Lower lobe of right lung (tissue), 2 donors: ENCODE data around the gene METTL15. TPM values are rescaled to one million over a fixed set of nuclear protein-coding genes. Genes with fewer than 3 reads are reported as not detected.
"Not testable (repeated sequence)": the region's sequence is repeated elsewhere in the genome, so short reads cannot be mapped to it uniquely, and the experiment has no call there.

ENCODE experiments used
- ATAC-seq, 2 donors: fragments of 200-7000 bp; cut with Tn5 transposase; one replicate each; pipeline ENCODE4 v1.9.1; 2020 to 2022; ENCODE audit warnings: mild to moderate bottlenecking in 2 of 2, moderate library complexity in 2 of 2
- DNase-seq: peaks from one replicate; pipeline ENCODE4 v3.0.0-alpha.2; 2020
- H3K27ac ChIP-seq: fragments of 200-600 bp; one replicate; pipeline ENCODE4 v1.8.0; 2022
- H3K27me3 ChIP-seq: fragments of 200-600 bp; one replicate; pipeline ENCODE4 v1.8.0; 2022; ENCODE audit warnings: low read depth
- H3K36me3 ChIP-seq: fragments of 200-600 bp; one replicate; pipeline ENCODE4 v1.8.0; 2022; ENCODE audit warnings: mild to moderate bottlenecking
- H3K4me1 ChIP-seq: fragments of 200-600 bp; one replicate; pipeline ENCODE4 v1.8.0; 2022
- H3K4me3 ChIP-seq: fragments of 200-600 bp; one replicate; pipeline ENCODE4 v1.8.0; 2022; ENCODE audit warnings: mild to moderate bottlenecking
- H3K9me3 ChIP-seq: fragments of 200-600 bp; one replicate; pipeline ENCODE4 v1.8.0; 2022
- intact Hi-C: fragments of 100-400 bp; cut with DNase I; formaldehyde crosslinking; loops from one replicate; pipeline ENCODE4 v1.11.0; 2022
- total RNA-seq: library from RNA; stranded (reverse); fragmentation: NEBNext Ultra II Directional; extraction: Animal tissue kit (Norgen Biotek cat#: 25700); gene quantifications from one replicate; pipeline ENCODE4 v1.2.1, GENCODE V29; 2021
- TF ChIP-seq, protein P1 (sequence below): fragments of 200-600 bp; IDR thresholded peaks from one replicate; pipeline ENCODE4 v1.8.0; 2022; ENCODE audit warnings: antibody characterized with exemption, mild to moderate bottlenecking
- donor health status: DM: no; HTN: yes; CAD: no; lungs with severe emphysema.

The METTL15 gene
- total RNA-seq, 1 donor from 2014 or later, result 15.2 TPM

DNA sequence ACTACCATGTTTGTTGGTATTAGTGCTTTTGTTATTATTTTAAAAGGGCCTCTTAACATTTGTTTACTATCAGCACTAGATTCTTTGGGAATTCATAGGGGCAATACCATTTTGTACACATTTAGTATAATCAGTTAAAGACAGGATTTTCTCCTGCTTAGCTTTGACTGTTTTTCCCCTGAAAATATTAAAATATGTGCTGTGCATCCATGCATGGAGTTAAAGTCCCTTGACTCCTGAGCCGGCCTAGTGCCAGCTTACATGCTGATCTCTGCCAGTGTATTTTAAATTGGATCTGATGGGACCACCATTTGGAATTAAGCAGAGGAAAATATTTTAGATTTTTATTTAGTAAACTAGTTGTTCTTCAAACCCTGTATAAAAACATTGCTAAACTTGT, 161.4 kb downstream of the METTL15 start:
- Histone ChIP-seq H3K9me3 (no peaks in the 10 kb centered on the region), H3K27ac (no peak overlapping the region), H3K4me1 (no peaks in the 10 kb centered on the region), H3K4me3 (no peak overlapping the region), H3K27me3 (no peaks in the 10 kb centered on the region), H3K36me3 (no peaks in the 10 kb centered on the region)
- no peak for ATAC-seq
- TF ChIP-seq, protein P1, sequence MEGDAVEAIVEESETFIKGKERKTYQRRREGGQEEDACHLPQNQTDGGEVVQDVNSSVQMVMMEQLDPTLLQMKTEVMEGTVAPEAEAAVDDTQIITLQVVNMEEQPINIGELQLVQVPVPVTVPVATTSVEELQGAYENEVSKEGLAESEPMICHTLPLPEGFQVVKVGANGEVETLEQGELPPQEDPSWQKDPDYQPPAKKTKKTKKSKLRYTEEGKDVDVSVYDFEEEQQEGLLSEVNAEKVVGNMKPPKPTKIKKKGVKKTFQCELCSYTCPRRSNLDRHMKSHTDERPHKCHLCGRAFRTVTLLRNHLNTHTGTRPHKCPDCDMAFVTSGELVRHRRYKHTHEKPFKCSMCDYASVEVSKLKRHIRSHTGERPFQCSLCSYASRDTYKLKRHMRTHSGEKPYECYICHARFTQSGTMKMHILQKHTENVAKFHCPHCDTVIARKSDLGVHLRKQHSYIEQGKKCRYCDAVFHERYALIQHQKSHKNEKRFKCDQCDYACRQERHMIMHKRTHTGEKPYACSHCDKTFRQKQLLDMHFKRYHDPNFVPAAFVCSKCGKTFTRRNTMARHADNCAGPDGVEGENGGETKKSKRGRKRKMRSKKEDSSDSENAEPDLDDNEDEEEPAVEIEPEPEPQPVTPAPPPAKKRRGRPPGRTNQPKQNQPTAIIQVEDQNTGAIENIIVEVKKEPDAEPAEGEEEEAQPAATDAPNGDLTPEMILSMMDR, result no peak
- intact Hi-C loops, result no loop called here
- no peak for DNase-seq

DNA sequence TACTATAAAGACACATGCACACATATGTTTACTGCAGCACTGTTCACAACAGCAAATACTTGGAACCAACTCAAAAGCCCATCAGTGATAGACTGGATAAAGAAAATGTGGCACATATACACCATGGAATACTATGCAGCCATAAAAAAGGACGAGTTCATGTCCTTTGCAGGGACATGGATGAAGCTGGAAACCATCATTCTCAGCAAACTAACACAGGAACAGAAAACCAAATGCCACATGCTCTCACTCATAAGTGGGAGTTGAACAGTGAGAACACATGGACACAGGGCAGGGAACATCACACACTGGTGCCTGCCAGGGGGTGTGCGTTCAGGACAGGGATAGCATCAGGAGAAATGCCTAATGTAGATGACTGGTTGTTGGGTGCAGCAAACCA, 164.1 kb downstream of the METTL15 start:
- H3K9me3 ChIP-seq, H3K4me3 ChIP-seq, H3K4me1 ChIP-seq, ATAC-seq, H3K27ac ChIP-seq, H3K36me3 ChIP-seq, intact Hi-C loops, H3K27me3 ChIP-seq, DNase-seq: not testable (repeated sequence)

DNA sequence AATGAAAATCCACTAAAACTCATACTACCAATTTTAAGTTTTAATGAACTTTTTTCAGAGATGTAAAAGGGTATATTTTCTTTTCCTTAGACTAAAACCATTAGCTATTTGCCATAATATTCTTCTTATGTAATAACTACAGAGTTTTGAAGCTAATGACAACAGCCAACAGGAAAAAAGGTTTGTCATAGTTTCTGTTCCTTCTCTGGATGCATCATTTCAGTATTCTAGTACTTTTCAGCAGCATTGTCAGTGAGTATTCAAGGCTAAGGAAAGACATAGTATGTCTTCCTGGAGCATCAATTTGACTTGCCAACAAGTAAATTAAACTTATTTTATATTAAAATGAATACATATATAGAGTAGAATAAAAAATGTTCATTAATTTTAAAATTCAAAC, 166.0 kb downstream of the METTL15 start:
- TF ChIP-seq, protein P1, result no peak
- Histone ChIP-seq H3K27me3 (no peaks in the 10 kb centered on the region), H3K27ac (no peak overlapping the region), H3K4me1 (no peaks in the 10 kb centered on the region), H3K36me3 (no peaks in the 10 kb centered on the region), H3K9me3 (no peaks in the 10 kb centered on the region), H3K4me3 (no peak overlapping the region)
- DNase-seq, result no peak
- intact Hi-C loops, result no loop called here
- ATAC-seq, result no peak

DNA sequence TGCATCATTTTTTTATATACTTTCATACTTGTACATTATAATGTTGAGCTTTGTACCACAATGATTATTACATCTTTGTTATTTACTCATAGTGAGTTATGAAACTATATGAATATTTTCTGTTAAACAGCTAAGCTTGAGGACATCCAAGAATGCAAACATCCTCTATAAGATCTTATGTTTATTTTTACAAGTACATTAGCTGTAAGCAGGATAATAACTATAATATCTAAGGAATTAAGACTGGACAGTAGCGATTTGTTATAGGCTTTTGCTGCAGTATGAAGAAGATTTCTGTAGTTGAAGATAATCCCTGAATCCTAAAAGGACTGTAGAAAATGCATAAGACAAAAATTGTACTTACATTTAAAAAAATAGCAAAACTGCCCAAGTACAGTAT, 176.0 kb downstream of the METTL15 start:
- intact Hi-C loops, result no loop called here
- Histone ChIP-seq H3K27me3 (no peaks in the 10 kb centered on the region), H3K27ac (no peak overlapping the region), H3K4me3 (no peak overlapping the region), H3K36me3 (no peaks in the 10 kb centered on the region), H3K4me1 (no peaks in the 10 kb centered on the region), H3K9me3 (no peaks in the 10 kb centered on the region)
- ATAC-seq (no peak), DNase-seq (no peak)
- TF ChIP-seq, protein P1, result no peak

DNA sequence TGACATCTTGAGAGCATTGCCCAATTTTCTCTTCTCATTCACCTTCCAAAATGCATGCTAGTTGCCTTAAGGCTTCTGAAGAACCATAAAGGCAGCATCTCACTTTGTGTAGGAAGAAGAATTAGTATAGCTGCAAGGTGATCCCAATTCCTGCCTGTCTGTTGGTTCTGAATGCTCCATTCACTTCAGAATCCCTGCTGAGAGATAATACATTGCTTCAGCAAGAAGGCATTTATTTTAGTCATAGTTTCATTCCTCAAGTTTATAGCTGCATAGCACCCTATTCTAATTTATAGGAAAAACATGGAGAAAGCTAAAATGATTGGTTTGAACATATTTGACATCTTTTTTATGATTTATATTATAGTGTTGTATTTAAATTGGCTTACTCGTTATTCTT, 181.3 kb downstream of the METTL15 start:
- intact Hi-C loops, result no loop called here
- ATAC-seq, result no peak
- H3K27ac ChIP-seq, result no peak overlapping the region
- H3K4me3 ChIP-seq, result no peak overlapping the region
- no peaks in the 10 kb centered on the region for H3K4me1 ChIP-seq
- H3K36me3 ChIP-seq, result peaks cover 15% of the 10 kb centered on the region
- no peaks in the 10 kb centered on the region for H3K9me3 ChIP-seq
- TF ChIP-seq, protein P1, result no peak
- no peak for DNase-seq
- no peaks in the 10 kb centered on the region for H3K27me3 ChIP-seq

DNA sequence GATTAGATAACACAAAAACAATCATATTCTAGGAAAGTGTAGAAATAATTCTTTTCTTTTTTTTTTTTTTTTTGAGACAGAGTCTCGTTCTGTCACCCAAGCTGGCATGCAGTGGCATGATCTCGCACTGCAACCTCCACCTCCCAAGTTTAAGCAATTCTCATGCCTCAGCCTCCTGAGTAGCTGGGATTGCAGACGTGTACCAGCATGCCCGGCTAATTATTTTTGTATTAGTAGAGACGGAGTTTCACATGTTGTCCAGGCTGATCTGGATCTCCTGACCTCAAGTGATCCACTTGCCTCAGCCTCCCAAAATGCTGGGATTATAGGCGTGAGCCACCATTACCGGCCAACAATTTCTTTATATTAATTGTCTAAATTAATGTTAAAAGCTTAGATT, 182.8 kb downstream of the METTL15 start:
- ATAC-seq, H3K4me3 ChIP-seq, H3K27ac ChIP-seq, H3K27me3 ChIP-seq, H3K4me1 ChIP-seq, DNase-seq, H3K9me3 ChIP-seq, intact Hi-C loops: not testable (repeated sequence)
- peaks cover 15% of the 10 kb centered on the region for H3K36me3 ChIP-seq

DNA sequence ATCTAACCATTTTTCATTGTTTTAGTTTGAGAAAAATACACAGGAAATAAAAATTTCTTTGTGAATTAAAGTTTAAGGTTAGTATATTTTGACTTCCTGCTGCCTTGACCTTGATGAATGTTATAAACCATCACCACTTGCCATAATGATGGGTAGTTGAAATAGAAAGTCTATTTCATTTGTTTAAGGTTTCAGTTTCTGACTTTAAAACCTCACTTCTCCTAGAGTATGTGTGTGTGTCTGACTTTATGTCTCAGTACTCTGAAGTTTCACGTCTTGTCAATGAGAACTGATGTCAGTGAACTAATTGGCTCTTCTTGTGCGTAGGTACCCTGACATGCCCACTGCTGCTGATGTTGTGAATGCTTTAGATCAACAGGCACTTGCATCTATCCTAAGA, 188.2 kb downstream of the METTL15 start:
- Histone ChIP-seq H3K4me1 (no peaks in the 10 kb centered on the region), H3K27ac (no peak overlapping the region), H3K36me3 (peaks cover 21% of the 10 kb centered on the region), H3K4me3 (no peak overlapping the region), H3K9me3 (no peaks in the 10 kb centered on the region), H3K27me3 (no peaks in the 10 kb centered on the region)
- no peak for ATAC-seq
- DNase-seq, result no peak
- TF ChIP-seq, protein P1, result no peak
- intact Hi-C loops, result no loop called here
